PFSK-1 (cell line): ENCODE results near the gene ANGPT4.

ENCODE experiments used
- FOXP2 ChIP-seq: optimal IDR thresholded peaks from 2 replicates; pipeline ENCODE3; 2011; ENCODE audit warnings: borderline replicate concordance, control low read depth, inconsistent platforms; ENCODE audit not compliant: insufficient read depth; ENCODE audit errors: extremely low read length, extremely low read depth
- POLR2AphosphoS5 ChIP-seq: IDR thresholded peaks from 2 replicates; pipeline ENCODE4 v1.6.1; 2012; ENCODE audit warnings: low read depth, mild to moderate bottlenecking, control low read depth, low read length, moderate library complexity
- SIN3A ChIP-seq: IDR thresholded peaks from 2 replicates; pipeline ENCODE4 v1.6.1; 2012; ENCODE audit warnings: mild to moderate bottlenecking, low read length, moderate library complexity, borderline replicate concordance; ENCODE audit not compliant: insufficient read depth
- TAF1 ChIP-seq: IDR thresholded peaks from 2 replicates; pipeline ENCODE4 v1.6.1; 2012; ENCODE audit warnings: low read length, control low read depth, borderline replicate concordance; ENCODE audit not compliant: insufficient read depth
- TF ChIP-seq, protein P1 (sequence below), 2 experiments: IDR thresholded peaks; 2 replicates each; pipeline versions ENCODE4 v1.6.1 to v1.8.0; 2011 to 2012; ENCODE audit warnings: low read depth in 2 of 2, low read length in 2 of 2, control low read depth in 1 of 2, inconsistent platforms in 1 of 2, mild to moderate bottlenecking in 1 of 2, moderate library complexity in 1 of 2; ENCODE audit not compliant: insufficient read depth in 1 of 2

ANGPT4 gene

DNA sequence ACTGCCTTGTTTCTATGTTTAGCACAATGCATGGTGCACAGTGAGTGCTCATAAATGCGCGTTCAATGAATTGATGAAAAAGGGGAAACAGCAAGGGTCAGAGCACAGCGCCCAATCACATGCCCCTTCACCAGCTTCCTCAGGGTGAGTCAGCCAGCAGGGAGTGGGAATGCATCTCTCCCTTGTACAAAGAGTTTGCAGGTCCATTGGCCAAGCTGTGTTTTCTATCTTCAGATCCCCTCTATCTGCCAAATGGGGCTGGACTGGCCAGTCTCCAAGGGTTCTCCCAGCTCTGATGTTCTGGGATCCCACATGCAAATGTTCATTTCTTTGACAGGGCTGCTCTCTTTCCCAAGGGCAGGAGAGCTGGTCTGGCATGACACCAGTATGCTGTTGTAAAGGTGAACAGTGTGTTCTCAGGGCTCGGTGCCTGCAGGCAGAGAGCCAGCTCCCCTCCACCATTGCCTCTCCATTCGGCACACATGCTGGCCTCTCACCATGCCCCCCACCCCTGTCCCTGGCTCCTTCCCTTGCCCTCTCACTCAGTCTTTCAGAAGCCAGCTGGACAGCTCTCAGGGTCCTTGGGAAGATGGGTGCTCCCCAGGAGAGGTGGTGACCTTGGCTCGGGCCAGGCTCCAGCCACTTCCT is 25.0 kb downstream of the ANGPT4 start:
- TF ChIP-seq FOXP2, result no peak
- TF ChIP-seq TAF1, result no peak
- TF ChIP-seq POLR2AphosphoS5, result no peak
- TF ChIP-seq, protein P1, sequence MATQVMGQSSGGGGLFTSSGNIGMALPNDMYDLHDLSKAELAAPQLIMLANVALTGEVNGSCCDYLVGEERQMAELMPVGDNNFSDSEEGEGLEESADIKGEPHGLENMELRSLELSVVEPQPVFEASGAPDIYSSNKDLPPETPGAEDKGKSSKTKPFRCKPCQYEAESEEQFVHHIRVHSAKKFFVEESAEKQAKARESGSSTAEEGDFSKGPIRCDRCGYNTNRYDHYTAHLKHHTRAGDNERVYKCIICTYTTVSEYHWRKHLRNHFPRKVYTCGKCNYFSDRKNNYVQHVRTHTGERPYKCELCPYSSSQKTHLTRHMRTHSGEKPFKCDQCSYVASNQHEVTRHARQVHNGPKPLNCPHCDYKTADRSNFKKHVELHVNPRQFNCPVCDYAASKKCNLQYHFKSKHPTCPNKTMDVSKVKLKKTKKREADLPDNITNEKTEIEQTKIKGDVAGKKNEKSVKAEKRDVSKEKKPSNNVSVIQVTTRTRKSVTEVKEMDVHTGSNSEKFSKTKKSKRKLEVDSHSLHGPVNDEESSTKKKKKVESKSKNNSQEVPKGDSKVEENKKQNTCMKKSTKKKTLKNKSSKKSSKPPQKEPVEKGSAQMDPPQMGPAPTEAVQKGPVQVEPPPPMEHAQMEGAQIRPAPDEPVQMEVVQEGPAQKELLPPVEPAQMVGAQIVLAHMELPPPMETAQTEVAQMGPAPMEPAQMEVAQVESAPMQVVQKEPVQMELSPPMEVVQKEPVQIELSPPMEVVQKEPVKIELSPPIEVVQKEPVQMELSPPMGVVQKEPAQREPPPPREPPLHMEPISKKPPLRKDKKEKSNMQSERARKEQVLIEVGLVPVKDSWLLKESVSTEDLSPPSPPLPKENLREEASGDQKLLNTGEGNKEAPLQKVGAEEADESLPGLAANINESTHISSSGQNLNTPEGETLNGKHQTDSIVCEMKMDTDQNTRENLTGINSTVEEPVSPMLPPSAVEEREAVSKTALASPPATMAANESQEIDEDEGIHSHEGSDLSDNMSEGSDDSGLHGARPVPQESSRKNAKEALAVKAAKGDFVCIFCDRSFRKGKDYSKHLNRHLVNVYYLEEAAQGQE (IDR thresholded peaks at IDR 0.05; ENCODE audit: insufficient read depth in 1 of 2, low read depth in 2 of 2, low read length in 2 of 2), result no peak
- no peak for TF ChIP-seq SIN3A

DNA sequence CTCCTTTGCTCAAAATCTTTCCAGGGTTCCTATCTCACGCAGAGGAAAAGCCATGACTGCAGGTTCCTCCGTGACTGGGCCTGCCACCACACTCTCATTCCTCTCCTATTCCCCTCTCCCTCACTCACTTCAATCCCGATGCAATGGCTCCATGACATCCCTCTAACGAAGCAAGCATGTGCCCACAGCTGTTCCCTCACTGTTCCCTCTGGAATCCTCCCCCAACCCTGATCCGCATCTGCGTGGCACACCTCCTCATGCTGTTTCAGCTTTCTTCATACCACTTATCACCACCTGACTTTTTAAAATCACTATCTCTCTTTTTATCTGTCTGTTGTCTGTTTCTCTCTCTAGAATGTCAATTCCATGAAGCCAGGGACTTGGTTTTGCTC is 25.5 kb downstream of the ANGPT4 start:
- no peak for TF ChIP-seq TAF1
- TF ChIP-seq, protein P1 (IDR thresholded peaks at IDR 0.05; ENCODE audit: insufficient read depth in 1 of 2, low read depth in 2 of 2, low read length in 2 of 2), result no peak
- TF ChIP-seq FOXP2, result no peak

DNA sequence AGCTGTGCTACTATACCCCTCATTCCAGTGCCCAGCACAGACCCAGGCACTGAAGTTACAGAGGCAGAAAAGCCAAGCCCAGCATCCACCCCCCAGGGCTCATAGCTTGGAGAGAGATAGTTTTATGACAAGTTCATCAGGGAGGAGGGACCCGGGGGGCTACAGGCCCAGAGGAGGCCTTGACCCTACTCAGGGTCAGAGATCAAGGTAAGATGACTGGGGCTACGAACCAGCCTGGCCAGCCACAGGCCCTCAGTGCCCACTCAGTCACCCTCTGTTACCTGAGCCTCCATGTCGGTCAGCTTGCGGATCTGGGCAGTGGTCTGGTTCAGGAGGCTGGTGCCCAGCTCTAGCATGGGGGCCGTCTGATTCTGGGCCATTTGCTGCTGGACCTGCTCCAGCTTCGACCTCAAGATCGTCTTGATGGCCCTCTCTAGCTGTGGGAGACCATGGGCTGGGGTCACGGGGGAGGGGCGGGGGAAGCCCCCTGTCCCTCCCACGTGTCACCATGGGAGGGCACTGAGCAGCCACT is 26.1 kb downstream of the ANGPT4 start:
- no peak for TF ChIP-seq POLR2AphosphoS5
- TF ChIP-seq SIN3A, result no peak
- TF ChIP-seq, protein P1 (IDR thresholded peaks at IDR 0.05; ENCODE audit: insufficient read depth in 1 of 2, low read depth in 2 of 2, low read length in 2 of 2), result no peak
- no peak for TF ChIP-seq TAF1
- TF ChIP-seq FOXP2, result no peak

DNA sequence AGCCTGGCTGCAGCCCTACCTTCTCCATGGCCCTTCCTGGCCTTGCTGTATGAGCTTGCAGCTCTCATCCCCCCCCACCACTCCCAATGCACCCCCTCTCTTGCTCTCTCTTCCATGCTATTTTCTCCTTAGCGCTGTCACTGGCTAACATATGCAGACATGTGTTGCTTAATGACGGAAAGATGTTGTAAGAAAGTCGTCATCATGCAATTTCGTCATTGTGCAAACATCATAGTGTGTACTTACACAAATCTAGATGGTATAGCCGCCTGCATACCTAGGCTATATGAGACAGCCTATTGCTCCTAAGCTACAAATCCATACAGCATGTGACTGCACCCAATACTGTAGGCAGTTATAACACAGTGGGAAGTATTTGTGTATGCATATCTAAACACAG is 27.0 kb downstream of the ANGPT4 start:
- no peak for TF ChIP-seq POLR2AphosphoS5
- no peak for TF ChIP-seq TAF1
- TF ChIP-seq FOXP2, result no peak
- TF ChIP-seq SIN3A, result no peak
- TF ChIP-seq, protein P1 (IDR thresholded peaks at IDR 0.05; ENCODE audit: insufficient read depth in 1 of 2, low read depth in 2 of 2, low read length in 2 of 2), result no peak

DNA sequence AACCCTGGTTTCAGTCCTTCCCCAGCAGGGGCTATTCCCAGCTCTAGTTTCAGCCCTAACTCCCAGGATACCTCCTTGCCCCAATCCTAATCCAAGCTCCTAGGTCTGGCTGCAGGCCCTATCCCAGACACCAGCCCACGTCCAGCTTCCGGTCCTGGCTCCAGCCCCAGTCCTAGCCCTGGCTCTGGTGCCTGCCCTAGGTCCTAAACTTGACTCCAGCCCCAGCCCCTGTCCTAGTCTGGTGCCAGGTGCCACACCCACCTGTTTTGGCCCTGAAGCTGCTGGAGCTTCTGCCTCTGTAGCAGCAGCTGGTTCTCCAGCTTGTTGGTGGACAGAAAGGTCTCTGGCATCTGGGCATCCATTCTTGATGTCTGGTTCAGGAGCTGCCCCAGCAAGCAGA is 28.1 kb downstream of the ANGPT4 start:
- TF ChIP-seq FOXP2 (no peak), SIN3A (no peak), TAF1 (no peak), POLR2AphosphoS5 (no peak)
- TF ChIP-seq, protein P1 (IDR thresholded peaks at IDR 0.05; ENCODE audit: insufficient read depth in 1 of 2, low read depth in 2 of 2, low read length in 2 of 2), result no peak
